Naive thymus-derived CD4-positive, alpha-beta T cell (primary cell): Measurements from ENCODE around the gene PIP4K2B. TPM values are rescaled to one million over a fixed set of nuclear protein-coding genes. Genes with fewer than 3 reads are reported as not detected.

Experiments
- ATAC-seq: fragments of 150-1000 bp; cut with Tn5 transposase; 2 replicates; pipeline ENCODE4 v1.10.0; 2021; ENCODE audit warnings: mild to moderate bottlenecking, moderate library complexity
- CTCF ChIA-PET: fragments of 350-600 bp; sonication (Branson Sonifier 250); formaldehyde crosslinking; loops from one replicate; lab custom pipeline; 2021; ENCODE audit warnings: antibody characterized with exemption; lab: Charles Lee
- POLR2A ChIA-PET: fragments of 350-600 bp; sonication (Branson Sonifier 250); formaldehyde crosslinking; loops from one replicate; lab custom pipeline; 2021; ENCODE audit warnings: antibody characterized with exemption, inconsistent platforms; lab: Charles Lee
- DNase-seq, 9 donors: peaks; one replicate each; pipeline versions ENCODE4 v3.0.0 to v3.0.0-alpha.2; 2020 to 2022; ENCODE audit warnings: mixed read lengths in 1 of 9
- H3K27ac ChIP-seq: one replicate; pipeline ENCODE4 v1.7.0; 2013; ENCODE audit warnings: mild to moderate bottlenecking, low read depth, low read length, moderate library complexity
- H3K27me3 ChIP-seq, 2 donors: one replicate each; pipeline ENCODE4 v1.7.0; 2013; ENCODE audit warnings: low read length in 2 of 2, mild to moderate bottlenecking in 2 of 2, moderate library complexity in 2 of 2; ENCODE audit not compliant: control insufficient read depth in 2 of 2, insufficient read depth in 2 of 2
- H3K36me3 ChIP-seq, 3 experiments: 1 replicate in 2 of 3; 2 replicates in 1 of 3; pipeline ENCODE4 v1.7.0; 2013; ENCODE audit warnings: low read length in 3 of 3, mild to moderate bottlenecking in 3 of 3, moderate library complexity in 1 of 3; ENCODE audit not compliant: insufficient read depth in 3 of 3, control insufficient read depth in 2 of 3
- H3K4me1 ChIP-seq, 2 donors: one replicate each; pipeline ENCODE4 v1.7.0; 2013; ENCODE audit warnings: low read length in 2 of 2, mild to moderate bottlenecking in 2 of 2, moderate library complexity in 1 of 2; ENCODE audit not compliant: control insufficient read depth in 2 of 2, insufficient read depth in 2 of 2
- H3K4me3 ChIP-seq: 2 replicates; pipeline ENCODE4 v1.7.0; 2013; ENCODE audit warnings: mild to moderate bottlenecking, low read length
- H3K9me3 ChIP-seq, 3 experiments: 1 replicate in 2 of 3; 2 replicates in 1 of 3; pipeline ENCODE4 v1.7.0; 2013; ENCODE audit warnings: low read length in 3 of 3; ENCODE audit not compliant: control insufficient read depth in 2 of 3
- H3K27ac Mint-ChIP-seq, 9 donors: one replicate each; pipeline ENCODE4 v1.8.0; 2020 to 2022; ENCODE audit warnings: mixed read lengths in 9 of 9, mild to moderate bottlenecking in 8 of 9, moderate library complexity in 5 of 9, inconsistent platforms in 2 of 9
- H3K27me3 Mint-ChIP-seq, 5 donors: one replicate each; pipeline ENCODE4 v1.8.0; 2021 to 2022; ENCODE audit warnings: mixed read lengths in 5 of 5, mild to moderate bottlenecking in 1 of 5
- H3K36me3 Mint-ChIP-seq, 5 donors: one replicate each; pipeline ENCODE4 v1.8.0; 2020 to 2022; ENCODE audit warnings: mixed read lengths in 5 of 5, mild to moderate bottlenecking in 3 of 5, inconsistent platforms in 1 of 5
- H3K4me1 Mint-ChIP-seq, 7 donors: one replicate each; pipeline ENCODE4 v1.8.0; 2020 to 2022; ENCODE audit warnings: mixed read lengths in 7 of 7, mild to moderate bottlenecking in 3 of 7, inconsistent platforms in 1 of 7
- H3K4me3 Mint-ChIP-seq, 10 donors: one replicate each; pipeline ENCODE4 v1.8.0; 2020 to 2022; ENCODE audit warnings: mild to moderate bottlenecking in 10 of 10, mixed read lengths in 10 of 10, moderate library complexity in 6 of 10, inconsistent platforms in 2 of 10
- H3K9me3 Mint-ChIP-seq, 11 donors: one replicate each; pipeline ENCODE4 v1.8.0; 2020 to 2022; ENCODE audit warnings: mixed read lengths in 11 of 11, mild to moderate bottlenecking in 4 of 11, inconsistent platforms in 1 of 11, moderate library complexity in 1 of 11
- intact Hi-C, 2 donors: fragments of 100-400 bp; cut with micrococcal nuclease; formaldehyde crosslinking; loops; one replicate each; pipeline ENCODE4 v1.15.1; 2023
- polyA plus RNA-seq, 2 donors: library from polyadenylated mRNA; unstranded; fragments of 300-500 nt; fragmentation: Illumina TruSeq; gene quantifications; one replicate each; pipeline ENCODE4 v1.2.3, GENCODE V29; 2021
- total RNA-seq, 6 experiments: library from RNA in 5 of 6; stranded (reverse) in 5 of 6; gene quantifications; 1 replicate in 5 of 6; 2 replicates in 1 of 6; pipeline ENCODE4 v1.2.3 and lab custom pipeline; 2021 to 2026

PIP4K2B gene
- total and polyA plus RNA-seq, 7 experiments from 2014 or later, result 17.5 to 67.9 (median 39.5) TPM

GRCh38 chr17:38768417-38768816 lies 30.9 kb downstream of the PIP4K2B start:
- ChIA-PET CTCF (no interaction called here), POLR2A (interaction anchor here (1.3 to 1.4 kb wide), 2 partner anchors 19 to 57 kb away, joined by 3 read pairs; partner anchors contain the start of gene CWC25)
- no peak overlapping the region for H3K4me3 ChIP-seq
- H3K27ac Mint-ChIP-seq, result peak overlapping the region in 4 of 9 donors; percentile 14 to 41 (median 30)
- H3K27me3 Mint-ChIP-seq, result no peaks in the 10 kb centered on the region
- H3K4me1 ChIP-seq, result no peaks in the 10 kb centered on the region
- intact Hi-C loops, result no loop called here
- peaks cover 11 to 96% (median 16%) of the 10 kb centered on the region in 3 experiments for H3K36me3 ChIP-seq
- no peaks in the 10 kb centered on the region for H3K9me3 Mint-ChIP-seq
- no peak for ATAC-seq
- no peak overlapping the region for H3K27ac ChIP-seq
- H3K36me3 Mint-ChIP-seq, result peaks cover 4 to 52% (median 27%) of the 10 kb centered on the region in 5 donors
- H3K4me1 Mint-ChIP-seq, result peaks cover 0 to 5% (median 0%) of the 10 kb centered on the region in 7 donors
- no peaks in the 10 kb centered on the region for H3K27me3 ChIP-seq
- no peaks in the 10 kb centered on the region for H3K9me3 ChIP-seq
- DNase-seq, result no peak
- no peak overlapping the region for H3K4me3 Mint-ChIP-seq

- H3K27ac Mint-ChIP-seq, result peak overlapping the region in 5 of 9 donors; percentile 12 to 86 (median 56)
- intact Hi-C loops, result no loop called here
- DNase-seq (no peak), ATAC-seq (no peak)
- Histone ChIP-seq H3K4me1 (no peaks in the 10 kb centered on the region), H3K4me3 (no peak overlapping the region), H3K27ac (no peak overlapping the region), H3K27me3 (no peaks in the 10 kb centered on the region), H3K9me3 (no peaks in the 10 kb centered on the region), H3K36me3 (peaks cover 8 to 95% (median 20%) of the 10 kb centered on the region in 3 experiments)
- no peak overlapping the region for H3K4me3 Mint-ChIP-seq
- ChIA-PET CTCF (no interaction called here), POLR2A (interaction anchor here (1.2 kb wide), 1 partner anchor 9 kb away, joined by 5 read pairs; no protein-coding TSS in a partner anchor)
- H3K9me3 Mint-ChIP-seq, result no peaks in the 10 kb centered on the region
- H3K27me3 Mint-ChIP-seq, result no peaks in the 10 kb centered on the region
- peaks cover 4 to 9% (median 5%) of the 10 kb centered on the region in 7 donors for H3K4me1 Mint-ChIP-seq
- peaks cover 8 to 58% (median 25%) of the 10 kb centered on the region in 5 donors for H3K36me3 Mint-ChIP-seq
Measured at GRCh38 chr17:38766341-38766740, 33.0 kb downstream of the PIP4K2B start.

- no peak for ATAC-seq
- POLR2A ChIA-PET, result interaction anchor here (1.0 kb wide), 1 partner anchor 413 kb away, joined by 3 read pairs; no protein-coding TSS in a partner anchor
Measured at GRCh38 chr17:38762231-38762630, 37.1 kb downstream of the PIP4K2B start.

GRCh38 chr17:38761612-38762011 lies 37.7 kb downstream of the PIP4K2B start:
- Mint-ChIP-seq H3K27ac (peak overlapping the region in 7 of 9 donors; percentile 24 to 74 (median 54)), H3K4me3 (no peak overlapping the region), H3K27me3 (no peaks in the 10 kb centered on the region), H3K4me1 (peaks cover 8 to 14% (median 11%) of the 10 kb centered on the region in 7 donors), H3K9me3 (no peaks in the 10 kb centered on the region), H3K36me3 (peaks cover 14 to 40% (median 20%) of the 10 kb centered on the region in 5 donors)
- H3K4me3 ChIP-seq, result no peak overlapping the region
- peaks cover 15 to 87% (median 32%) of the 10 kb centered on the region in 3 experiments for H3K36me3 ChIP-seq
- no peak for ATAC-seq
- no peaks in the 10 kb centered on the region for H3K4me1 ChIP-seq
- POLR2A ChIA-PET, result interaction anchor here (0.6 to 1.0 kb wide), 2 partner anchors 241 to 413 kb away, joined by 3 to 4 read pairs; no protein-coding TSS in a partner anchor
- H3K9me3 ChIP-seq, result no peaks in the 10 kb centered on the region
- H3K27ac ChIP-seq, result no peak overlapping the region
- intact Hi-C loops, result no loop called here
- DNase-seq, result peak in 5 of 9 donors; percentile 19 to 32 (median 25)
- no peaks in the 10 kb centered on the region for H3K27me3 ChIP-seq
- CTCF ChIA-PET, result no interaction called here

More at GRCh38 chr17:38762231-38762630, 37.1 kb downstream of the PIP4K2B start:
- H3K9me3 ChIP-seq, result no peaks in the 10 kb centered on the region
- peaks cover 15 to 40% (median 21%) of the 10 kb centered on the region in 5 donors for H3K36me3 Mint-ChIP-seq
- peak overlapping the region in 3 of 9 donors; percentile 64 to 68 (median 65) for H3K27ac Mint-ChIP-seq
- H3K27ac ChIP-seq, result no peak overlapping the region
- no peaks in the 10 kb centered on the region for H3K4me1 ChIP-seq
- H3K4me1 Mint-ChIP-seq, result peaks cover 8 to 14% (median 11%) of the 10 kb centered on the region in 7 donors
- DNase-seq, result no peak
- peaks cover 15 to 91% (median 36%) of the 10 kb centered on the region in 3 experiments for H3K36me3 ChIP-seq
- intact Hi-C loops, result no loop called here
- CTCF ChIA-PET, result no interaction called here
- H3K27me3 Mint-ChIP-seq, result no peaks in the 10 kb centered on the region
- H3K4me3 ChIP-seq, result no peak overlapping the region
- H3K27me3 ChIP-seq, result no peaks in the 10 kb centered on the region
- H3K4me3 Mint-ChIP-seq, result no peak overlapping the region
- no peaks in the 10 kb centered on the region for H3K9me3 Mint-ChIP-seq

GRCh38 chr17:38753071-38753506 lies 46.3 kb downstream of the PIP4K2B start:
- peak overlapping the region; percentile 89 to 100 (median 98) for H3K4me3 Mint-ChIP-seq
- H3K4me1 Mint-ChIP-seq, result peaks cover 37 to 56% (median 43%) of the 10 kb centered on the region in 7 donors
- DNase-seq (no peak), ATAC-seq (no peak)
- POLR2A ChIA-PET, result interaction anchor here (0.6 to 2.0 kb wide), 5 partner anchors 25 to 447 kb away, joined by 4 to 6 read pairs (median 4); partner anchors contain the start of genes RPL19 and RPL23
- peak overlapping the region; percentile 56 to 99 (median 96) for H3K27ac Mint-ChIP-seq
- Histone ChIP-seq H3K27ac (peak overlapping the region; percentile 83), H3K36me3 (peaks cover 0 to 28% (median 12%) of the 10 kb centered on the region in 3 experiments), H3K27me3 (peaks cover 6 to 9% of the 10 kb centered on the region in 2 donors), H3K4me3 (peak overlapping the region; percentile 95), H3K4me1 (peaks cover 31 to 43% of the 10 kb centered on the region in 2 donors), H3K9me3 (no peaks in the 10 kb centered on the region)
- peaks cover 8 to 28% (median 20%) of the 10 kb centered on the region in 5 donors for H3K27me3 Mint-ChIP-seq
- intact Hi-C loops, result loop anchor here (2.0 to 10.0 kb wide), 3 partner anchors 194 to 482 kb away; no protein-coding TSS in a partner anchor
- CTCF ChIA-PET, result no interaction called here
- peaks cover 4 to 17% (median 13%) of the 10 kb centered on the region in 5 donors for H3K36me3 Mint-ChIP-seq
- H3K9me3 Mint-ChIP-seq, result peaks cover 0 to 12% (median 0%) of the 10 kb centered on the region in 11 donors

- H3K4me1 Mint-ChIP-seq, result peaks cover 37 to 56% (median 44%) of the 10 kb centered on the region in 7 donors
- H3K27ac ChIP-seq, result peak within 1 kb of the TSS; percentile 83
- peak within 1 kb of the TSS; percentile 95 for H3K4me3 ChIP-seq
- peaks cover 6 to 9% of the 10 kb centered on the region in 2 donors for H3K27me3 ChIP-seq
- no peaks in the 10 kb centered on the region for H3K9me3 ChIP-seq
- DNase-seq (peak; percentile 76 to 98 (median 96)), ATAC-seq (peak; percentile 90)
- intact Hi-C loops, result loop anchor here (1.0 to 10.0 kb wide), 14 partner anchors 18 to 482 kb away; partner anchors contain the start of genes CISD3 (in 2 of the 2), CWC25 (in 2 of the 2), PIP4K2B (in 2 of the 2) and RPL23 (in 2 of the 2)
- H3K36me3 Mint-ChIP-seq, result peaks cover 4 to 17% (median 13%) of the 10 kb centered on the region in 5 donors
- POLR2A ChIA-PET, result interaction anchor here (0.6 to 2.0 kb wide), 21 partner anchors 9 to 1570 kb away, joined by 3 to 21 read pairs (median 5); partner anchors contain the start of genes CISD3, CWC25, LASP1 and MLLT6
- peaks cover 0 to 23% (median 12%) of the 10 kb centered on the region in 3 experiments for H3K36me3 ChIP-seq
- peaks cover 31 to 46% of the 10 kb centered on the region in 2 donors for H3K4me1 ChIP-seq
- peaks cover 12 to 32% (median 20%) of the 10 kb centered on the region in 5 donors for H3K27me3 Mint-ChIP-seq
- CTCF ChIA-PET, result interaction anchor here (1.0 to 1.4 kb wide), 3 partner anchors 77 to 165 kb away, joined by 3 to 6 read pairs (median 4); partner anchors contain the start of gene LASP1
- peak within 1 kb of the TSS; percentile 89 to 100 (median 98) for H3K4me3 Mint-ChIP-seq
- peak within 1 kb of the TSS; percentile 91 to 99 (median 97) for H3K27ac Mint-ChIP-seq
- H3K9me3 Mint-ChIP-seq, result peaks cover 0 to 12% (median 0%) of the 10 kb centered on the region in 11 donors
Measured at GRCh38 chr17:38752308-38753070, 46.9 kb downstream of the PIP4K2B start, which contains the start of gene PSMB3. Gene PSMB3 (plus strand): TSS chr17:38752741. CDS start chr17:38752827, 86 bp downstream.
